GM21786 (cell line): Measurements from ENCODE around the gene DOCK3.

ENCODE experiments used
- ATAC-seq: cut with Tn5 transposase; IDR thresholded peaks from one replicate; pipeline ENCODE4 v1.9.1; 2021; ENCODE audit not compliant: unreplicated experiment

DOCK3 gene

GRCh38 chr3:50674349-50675178 is at the start of gene DOCK3:
Gene DOCK3 (plus strand): TSS chr3:50674927. CDS start chr3:50675264, 337 bp downstream.
- no peak for ATAC-seq

- ATAC-seq, result no peak
Observed at GRCh38 chr3:50625231-50626182, 49.2 kb upstream of the DOCK3 start.

- no peak for ATAC-seq
Observed at GRCh38 chr3:50626401-50626800, 48.3 kb upstream of the DOCK3 start.

GRCh38 chr3:50627407-50628051 is 47.2 kb upstream of the DOCK3 start:
- no peak for ATAC-seq

GRCh38 chr3:50628601-50629000 is 46.1 kb upstream of the DOCK3 start:
- ATAC-seq, result no peak

GRCh38 chr3:50630394-50630793 is 44.3 kb upstream of the DOCK3 start:
- no peak for ATAC-seq

- no peak for ATAC-seq
Observed at GRCh38 chr3:50630877-50631276, 43.9 kb upstream of the DOCK3 start.

GRCh38 chr3:50632450-50632849 is 42.3 kb upstream of the DOCK3 start:
- ATAC-seq, result no peak

GRCh38 chr3:50633230-50633790 is 41.4 kb upstream of the DOCK3 start:
- no peak for ATAC-seq

GRCh38 chr3:50635066-50635465 is 39.7 kb upstream of the DOCK3 start:
- no peak for ATAC-seq

- ATAC-seq, result no peak
Observed at GRCh38 chr3:50637011-50637410, 37.7 kb upstream of the DOCK3 start.

- ATAC-seq, result no peak
Observed at GRCh38 chr3:50637945-50638344, 36.8 kb upstream of the DOCK3 start.

GRCh38 chr3:50639055-50639494 is 35.7 kb upstream of the DOCK3 start:
- ATAC-seq, result no peak

GRCh38 chr3:50642382-50642781 is 32.3 kb upstream of the DOCK3 start:
- no peak for ATAC-seq

- ATAC-seq, result no peak
Observed at GRCh38 chr3:50644561-50644960, 30.2 kb upstream of the DOCK3 start.

- ATAC-seq, result no peak
Observed at GRCh38 chr3:50645378-50645777, 29.3 kb upstream of the DOCK3 start.

GRCh38 chr3:50648313-50648712 is 26.4 kb upstream of the DOCK3 start:
- ATAC-seq, result no peak

- ATAC-seq, result no peak
Observed at GRCh38 chr3:50648944-50649343, 25.8 kb upstream of the DOCK3 start.

- ATAC-seq, result no peak
Observed at GRCh38 chr3:50649451-50649931, 25.2 kb upstream of the DOCK3 start.

GRCh38 chr3:50650018-50650417 is 24.7 kb upstream of the DOCK3 start:
- no peak for ATAC-seq

GRCh38 chr3:50651445-50651844 is 23.3 kb upstream of the DOCK3 start:
- no peak for ATAC-seq
